T-helper 1 cell treated with Interleukin-12 subunit alpha and Interleukin-12 subunit beta and Interleukin-4 antibody, amounts not matched to agents 30 μg/mL and 1 μg/mL, for 36 hours (primary cell): ENCODE measurements around the gene SBNO2.

Source experiments
- H3K27ac Mint-ChIP-seq: one replicate; pipeline ENCODE4 v1.8.0; 2021; ENCODE audit warnings: mild to moderate bottlenecking, mixed read lengths
- H3K27me3 Mint-ChIP-seq: one replicate; pipeline ENCODE4 v1.8.0; 2021; ENCODE audit warnings: low read depth, mixed read lengths
- H3K36me3 Mint-ChIP-seq: one replicate; pipeline ENCODE4 v1.8.0; 2021; ENCODE audit warnings: low read depth, mixed read lengths
- H3K4me1 Mint-ChIP-seq: one replicate; pipeline ENCODE4 v1.8.0; 2021; ENCODE audit warnings: low read depth, mixed read lengths
- H3K4me3 Mint-ChIP-seq: one replicate; pipeline ENCODE4 v1.8.0; 2021; ENCODE audit warnings: mild to moderate bottlenecking, moderate library complexity, mixed read lengths
- H3K9me3 Mint-ChIP-seq: one replicate; pipeline ENCODE4 v1.8.0; 2021; ENCODE audit warnings: mixed read lengths

SBNO2 gene

DNA sequence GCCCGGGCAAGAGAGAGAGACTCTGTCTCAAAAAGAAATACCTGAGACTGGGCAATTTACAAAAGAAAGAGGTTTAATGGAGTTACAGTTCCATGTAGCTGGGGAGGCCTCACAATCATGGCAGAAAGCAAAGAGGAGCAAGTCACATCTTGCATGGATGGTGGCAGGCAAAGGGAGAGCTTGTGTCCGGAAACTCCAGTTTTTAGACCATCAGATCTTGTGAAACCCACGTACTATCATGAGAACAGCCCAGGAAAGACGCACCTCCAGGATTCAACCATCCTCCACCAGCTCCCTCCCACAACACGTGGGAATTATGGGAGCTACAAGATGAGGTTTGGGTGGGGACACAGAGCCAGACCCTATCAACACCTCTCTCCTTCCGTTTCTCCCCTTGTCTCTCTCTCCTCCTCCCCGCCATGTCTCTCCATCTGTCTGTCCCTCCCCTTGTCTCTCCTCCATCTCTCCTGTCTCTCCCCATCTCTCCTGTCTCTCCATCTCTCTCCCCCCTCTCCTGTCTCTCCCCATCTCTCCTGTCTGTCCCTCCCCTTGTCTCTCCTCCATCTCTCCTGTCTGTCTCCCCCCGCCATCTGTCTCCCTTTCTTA lies 88.9 kb downstream of the SBNO2 start:
- Mint-ChIP-seq H3K36me3 (peaks cover 30% of the 10 kb centered on the region), H3K9me3 (no peaks in the 10 kb centered on the region), H3K27ac (peak overlapping the region; percentile 77), H3K4me3 (peak overlapping the region; percentile 14), H3K4me1 (peaks cover 22% of the 10 kb centered on the region), H3K27me3 (no peaks in the 10 kb centered on the region)

- peaks cover 36% of the 10 kb centered on the region for H3K36me3 Mint-ChIP-seq
Observed at GRCh38 chr19:1084024-1084868, 89.8 kb downstream of the SBNO2 start.

GRCh38 chr19:1082928-1083816 lies 90.9 kb downstream of the SBNO2 start:
- Mint-ChIP-seq H3K27me3 (no peaks in the 10 kb centered on the region), H3K9me3 (no peaks in the 10 kb centered on the region), H3K4me3 (no peak overlapping the region), H3K36me3 (peaks cover 36% of the 10 kb centered on the region), H3K4me1 (peaks cover 25% of the 10 kb centered on the region), H3K27ac (no peak overlapping the region)

More at GRCh38 chr19:1084024-1084868, 89.8 kb downstream of the SBNO2 start:
- H3K4me1 Mint-ChIP-seq = peaks cover 27% of the 10 kb centered on the region
- H3K4me3 Mint-ChIP-seq = no peak overlapping the region
- no peaks in the 10 kb centered on the region for H3K27me3 Mint-ChIP-seq
- no peaks in the 10 kb centered on the region for H3K9me3 Mint-ChIP-seq
- peak overlapping the region; percentile 77 for H3K27ac Mint-ChIP-seq

GRCh38 chr19:1082165-1082927 lies 91.7 kb downstream of the SBNO2 start:
- Mint-ChIP-seq H3K27ac (peak overlapping the region; percentile 73), H3K4me1 (peaks cover 20% of the 10 kb centered on the region), H3K9me3 (no peaks in the 10 kb centered on the region), H3K4me3 (no peak overlapping the region), H3K27me3 (no peaks in the 10 kb centered on the region), H3K36me3 (peaks cover 38% of the 10 kb centered on the region)

DNA sequence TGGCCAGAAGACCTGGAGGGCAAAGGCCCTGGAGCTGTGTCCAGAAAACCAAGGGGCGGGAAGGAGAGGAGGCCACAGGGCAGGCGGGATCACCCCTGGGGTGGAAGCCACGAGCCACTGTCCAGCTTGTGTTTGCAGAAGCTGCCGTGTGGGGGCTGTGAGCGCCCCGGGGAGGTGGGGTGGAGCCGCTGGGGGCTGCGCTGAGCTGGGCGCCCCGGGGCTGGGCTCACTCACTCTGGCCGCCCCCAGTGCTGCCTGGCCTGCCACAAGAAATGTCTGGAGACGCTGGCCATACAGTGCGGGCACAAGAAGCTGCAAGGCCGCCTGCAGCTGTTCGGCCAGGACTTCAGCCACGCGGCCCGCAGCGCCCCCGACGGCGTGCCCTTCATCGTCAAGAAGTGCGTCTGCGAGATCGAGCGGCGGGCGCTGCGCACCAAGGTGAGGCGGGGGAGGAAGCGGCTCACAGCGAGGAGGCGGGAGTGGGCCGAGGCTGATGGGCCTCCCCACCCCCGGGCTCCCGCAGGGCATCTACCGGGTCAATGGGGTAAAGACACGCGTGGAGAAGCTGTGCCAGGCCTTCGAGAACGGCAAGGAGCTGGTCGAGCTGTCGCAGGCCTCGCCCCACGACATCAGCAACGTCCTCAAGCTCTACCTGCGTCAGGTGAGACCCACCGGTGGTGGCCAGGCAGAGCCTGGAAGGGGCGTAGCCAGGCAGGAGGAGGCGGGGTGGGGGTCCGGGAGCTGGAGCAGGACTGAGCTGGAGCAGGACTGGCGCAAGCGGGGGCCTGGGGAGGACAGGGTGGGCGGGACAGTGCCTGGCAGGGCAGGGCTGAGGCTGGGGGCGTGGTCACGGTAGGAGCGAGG lies 92.5 kb downstream of the SBNO2 start:
- Mint-ChIP-seq H3K27me3 (no peaks in the 10 kb centered on the region), H3K36me3 (peaks cover 43% of the 10 kb centered on the region), H3K9me3 (no peaks in the 10 kb centered on the region), H3K4me1 (peaks cover 23% of the 10 kb centered on the region), H3K27ac (peak overlapping the region; percentile 73), H3K4me3 (no peak overlapping the region)

DNA sequence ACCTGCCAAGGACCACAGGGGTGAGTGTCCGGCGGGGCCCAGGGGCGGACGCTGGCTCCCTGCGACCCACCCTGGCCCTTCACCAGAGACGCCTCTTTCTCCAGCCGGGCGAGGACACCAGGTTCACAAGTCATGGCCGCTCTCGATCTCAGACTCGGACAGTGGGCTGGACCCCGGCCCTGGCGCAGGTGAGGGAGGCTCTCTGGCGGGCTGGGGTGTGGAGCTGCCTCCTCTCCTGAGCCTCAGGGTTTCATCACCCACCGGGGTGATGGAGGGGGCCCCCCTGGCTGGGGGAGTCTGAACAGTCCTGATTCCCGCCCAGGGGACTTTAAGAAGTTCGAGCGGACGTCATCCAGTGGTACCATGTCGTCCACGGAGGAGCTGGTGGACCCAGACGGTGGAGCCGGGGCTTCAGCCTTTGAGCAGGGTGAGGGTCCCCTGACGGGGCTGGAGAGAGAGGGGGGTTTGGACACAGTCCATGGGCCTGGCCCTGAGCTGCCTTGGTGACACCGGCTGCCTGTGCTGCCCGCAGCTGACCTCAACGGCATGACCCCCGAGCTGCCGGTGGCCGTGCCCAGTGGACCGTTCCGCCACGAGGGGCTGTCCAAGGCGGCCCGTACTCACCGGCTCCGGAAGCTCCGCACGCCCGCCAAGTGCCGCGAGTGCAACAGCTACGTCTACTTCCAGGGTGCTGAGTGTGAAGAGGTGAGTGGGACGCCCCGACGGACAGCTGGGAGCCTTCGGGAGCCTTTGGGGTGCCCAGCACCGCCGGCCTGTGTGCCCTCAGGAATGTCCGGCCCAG lies 93.5 kb downstream of the SBNO2 start:
- Mint-ChIP-seq H3K4me3 (no peak overlapping the region), H3K36me3 (peaks cover 49% of the 10 kb centered on the region), H3K27me3 (no peaks in the 10 kb centered on the region), H3K9me3 (no peaks in the 10 kb centered on the region), H3K27ac (peak overlapping the region; percentile 72), H3K4me1 (peaks cover 29% of the 10 kb centered on the region)

GRCh38 chr19:1079566-1080111 lies 94.4 kb downstream of the SBNO2 start:
- H3K4me1 Mint-ChIP-seq = peaks cover 25% of the 10 kb centered on the region
- peaks cover 44% of the 10 kb centered on the region for H3K36me3 Mint-ChIP-seq
- no peaks in the 10 kb centered on the region for H3K27me3 Mint-ChIP-seq
- H3K4me3 Mint-ChIP-seq = peak overlapping the region; percentile 85
- peak overlapping the region; percentile 83 for H3K27ac Mint-ChIP-seq
- H3K9me3 Mint-ChIP-seq = no peaks in the 10 kb centered on the region

- Mint-ChIP-seq H3K9me3 (no peaks in the 10 kb centered on the region), H3K4me1 (peaks cover 38% of the 10 kb centered on the region), H3K4me3 (peak overlapping the region; percentile 85), H3K27ac (peak overlapping the region; percentile 94), H3K27me3 (no peaks in the 10 kb centered on the region), H3K36me3 (peaks cover 54% of the 10 kb centered on the region)
Observed at GRCh38 chr19:1076951-1077350, 97.1 kb downstream of the SBNO2 start.

GRCh38 chr19:1076046-1076386 lies 98.1 kb downstream of the SBNO2 start:
- Mint-ChIP-seq H3K27ac (peak overlapping the region; percentile 94), H3K36me3 (peaks cover 56% of the 10 kb centered on the region), H3K4me3 (peak overlapping the region; percentile 73), H3K4me1 (peaks cover 42% of the 10 kb centered on the region), H3K27me3 (no peaks in the 10 kb centered on the region), H3K9me3 (no peaks in the 10 kb centered on the region)

DNA sequence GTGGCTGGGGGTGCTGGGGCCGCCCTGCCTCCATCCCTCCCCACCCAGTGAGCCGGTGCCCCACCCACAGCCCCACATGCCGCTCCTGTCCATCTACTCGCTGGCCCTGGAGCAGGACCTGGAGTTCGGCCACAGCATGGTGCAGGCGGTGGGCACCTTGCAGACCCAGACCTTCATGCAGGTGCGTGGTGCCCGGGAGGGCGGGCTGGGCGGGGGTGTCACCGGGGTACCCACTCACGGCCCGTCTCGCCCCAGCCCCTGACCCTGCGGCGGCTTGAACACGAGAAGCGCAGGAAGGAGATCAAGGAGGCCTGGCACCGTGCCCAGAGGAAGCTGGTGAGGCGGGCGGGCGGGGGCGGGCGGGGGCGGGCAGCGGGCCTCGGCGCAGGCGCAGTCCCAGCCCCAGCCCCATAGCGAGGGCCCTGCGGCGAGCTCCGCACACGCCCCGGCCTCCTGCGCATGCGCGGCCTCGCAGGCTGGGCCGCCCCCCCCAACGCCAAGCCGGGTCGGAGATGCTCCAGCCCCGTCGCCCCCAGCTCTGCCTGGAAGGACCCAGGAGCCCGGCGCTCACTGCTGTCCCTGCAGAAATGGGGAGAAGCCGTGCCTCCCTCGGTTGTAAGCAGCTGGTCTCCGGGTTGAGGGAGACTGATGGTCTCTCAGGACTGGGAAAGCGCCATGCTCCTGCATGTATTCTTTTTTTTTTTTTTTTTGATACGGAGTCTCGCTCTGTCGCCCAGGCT lies 99.4 kb downstream of the SBNO2 start:
- H3K27me3 Mint-ChIP-seq = no peaks in the 10 kb centered on the region
- H3K4me1 Mint-ChIP-seq = peaks cover 38% of the 10 kb centered on the region
- peaks cover 48% of the 10 kb centered on the region for H3K36me3 Mint-ChIP-seq
- H3K4me3 Mint-ChIP-seq = peak overlapping the region; percentile 73
- H3K9me3 Mint-ChIP-seq = no peaks in the 10 kb centered on the region
- peak overlapping the region; percentile 94 for H3K27ac Mint-ChIP-seq

GRCh38 chr19:1073956-1074517 lies 100.0 kb downstream of the SBNO2 start:
- Mint-ChIP-seq H3K36me3 (peaks cover 49% of the 10 kb centered on the region), H3K4me3 (peak overlapping the region; percentile 44), H3K27ac (peak overlapping the region; percentile 78), H3K9me3 (no peaks in the 10 kb centered on the region), H3K27me3 (no peaks in the 10 kb centered on the region), H3K4me1 (peaks cover 37% of the 10 kb centered on the region)
